Activated naive CD8-positive, alpha-beta T cell (primary cell): ENCODE results near the gene KIAA0319L.
A peak's percentile ranks its signal among the peaks of the same experiment; 100 is the strongest.

Experiments used
- H3K27ac Mint-ChIP-seq: one replicate; pipeline ENCODE4 v1.8.0; 2021; ENCODE audit warnings: mixed read lengths
- H3K27me3 Mint-ChIP-seq: one replicate; pipeline ENCODE4 v1.8.0; 2021; ENCODE audit warnings: mixed read lengths
- H3K36me3 Mint-ChIP-seq: one replicate; pipeline ENCODE4 v1.8.0; 2021; ENCODE audit warnings: mixed read lengths
- H3K4me1 Mint-ChIP-seq: one replicate; pipeline ENCODE4 v1.8.0; 2021; ENCODE audit warnings: low read depth, mixed read lengths
- H3K4me3 Mint-ChIP-seq: one replicate; pipeline ENCODE4 v1.8.0; 2021; ENCODE audit warnings: mild to moderate bottlenecking, mixed read lengths
- H3K9me3 Mint-ChIP-seq: one replicate; pipeline ENCODE4 v1.8.0; 2021; ENCODE audit warnings: low read depth, mixed read lengths

Gene KIAA0319L

DNA sequence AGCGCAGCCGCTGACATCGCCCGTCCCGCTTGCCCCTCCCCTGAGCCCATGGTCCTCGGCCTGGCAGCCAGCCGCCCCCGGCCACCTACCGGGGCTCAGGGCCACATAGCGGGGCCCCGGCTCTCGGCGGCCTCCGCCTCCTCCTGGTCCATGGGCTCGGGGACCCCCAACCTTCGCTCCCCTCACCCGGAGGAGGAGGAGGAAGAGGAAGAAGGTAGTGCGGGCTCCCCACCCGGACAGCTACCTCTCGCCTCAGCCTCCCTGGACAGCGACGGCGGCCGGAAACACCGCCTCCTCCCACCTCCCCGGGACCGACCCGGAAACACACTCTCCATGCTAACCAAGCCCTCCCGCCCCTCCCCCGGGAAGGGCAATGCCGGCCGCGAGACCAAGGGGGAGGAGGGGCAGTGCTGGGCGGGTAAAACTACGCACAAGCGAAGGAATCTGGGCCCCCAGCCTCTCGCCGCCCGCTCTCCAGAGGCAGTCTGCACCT lies at the start of gene KIAA0319L:
TSS of gene KIAA0319L (minus strand) at position 286 of the 493 bp plus-strand sequence. CDS start 2,912 bp downstream, outside the sequence.
- Mint-ChIP-seq H3K9me3 (no peaks in the 10 kb centered on the region), H3K36me3 (no peaks in the 10 kb centered on the region), H3K27me3 (no peaks in the 10 kb centered on the region), H3K27ac (peak within 1 kb of the TSS; percentile 93), H3K4me3 (peak within 1 kb of the TSS; percentile 95), H3K4me1 (peaks cover 52% of the 10 kb centered on the region)

DNA sequence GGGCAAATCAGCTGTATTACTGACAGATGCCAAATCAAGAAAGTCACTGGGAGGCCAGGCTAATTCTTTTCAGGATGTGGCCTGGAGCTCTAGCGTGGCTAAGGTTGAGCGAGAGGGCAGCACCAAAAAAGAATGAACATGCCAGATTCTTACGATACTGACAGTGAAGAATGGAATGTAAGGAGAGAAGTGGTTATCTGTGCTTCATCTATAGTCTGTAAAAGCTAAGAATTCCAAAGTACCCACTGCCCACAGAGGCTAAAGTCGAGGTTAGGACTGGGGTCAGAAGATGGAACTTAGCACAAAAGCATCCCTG lies 48.6 kb upstream of the KIAA0319L start:
- Mint-ChIP-seq H3K36me3 (peaks cover 14% of the 10 kb centered on the region), H3K27me3 (no peaks in the 10 kb centered on the region), H3K4me1 (peaks cover 13% of the 10 kb centered on the region), H3K27ac (no peak overlapping the region), H3K4me3 (no peak overlapping the region), H3K9me3 (no peaks in the 10 kb centered on the region)

DNA sequence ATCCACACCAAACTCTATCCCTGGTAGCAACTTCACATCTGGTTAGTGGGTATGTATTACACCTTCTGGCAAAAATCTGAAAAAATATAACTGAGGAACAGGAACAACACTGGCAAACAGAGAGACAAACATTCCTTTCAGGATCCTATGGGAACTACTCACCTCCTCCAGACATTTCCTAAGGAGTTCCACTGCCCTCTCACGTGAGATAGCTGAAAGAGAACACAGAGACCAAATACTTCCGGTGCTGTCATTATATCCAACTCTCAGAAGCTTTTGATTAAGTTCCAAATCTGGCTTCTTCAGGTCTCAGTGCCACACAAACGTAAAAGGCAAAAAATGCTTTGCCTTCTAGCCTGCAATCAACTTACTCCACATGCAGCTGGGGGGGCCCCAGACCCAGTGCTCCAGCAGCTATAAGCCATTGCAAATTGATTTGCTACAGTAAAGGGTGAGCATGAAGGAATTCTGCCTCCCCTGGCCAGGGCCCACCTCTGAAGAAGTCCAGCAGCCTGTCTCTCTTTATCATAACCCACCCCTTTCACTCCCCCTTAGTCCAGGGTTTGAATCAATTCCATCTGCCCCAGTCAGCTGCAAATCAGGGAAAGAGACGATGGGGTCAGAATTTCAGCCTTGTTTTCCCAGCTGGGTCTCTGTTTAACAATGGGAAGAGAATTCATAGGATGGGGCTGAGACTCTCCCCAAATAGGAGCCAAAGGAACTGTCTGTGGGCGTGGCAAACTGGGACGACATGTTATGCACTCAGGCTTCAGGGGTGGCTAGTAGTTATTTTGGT lies 48.1 kb upstream of the KIAA0319L start:
- Mint-ChIP-seq H3K36me3 (peaks cover 14% of the 10 kb centered on the region), H3K27ac (no peak overlapping the region), H3K4me1 (peaks cover 13% of the 10 kb centered on the region), H3K4me3 (no peak overlapping the region), H3K9me3 (no peaks in the 10 kb centered on the region), H3K27me3 (no peaks in the 10 kb centered on the region)

DNA sequence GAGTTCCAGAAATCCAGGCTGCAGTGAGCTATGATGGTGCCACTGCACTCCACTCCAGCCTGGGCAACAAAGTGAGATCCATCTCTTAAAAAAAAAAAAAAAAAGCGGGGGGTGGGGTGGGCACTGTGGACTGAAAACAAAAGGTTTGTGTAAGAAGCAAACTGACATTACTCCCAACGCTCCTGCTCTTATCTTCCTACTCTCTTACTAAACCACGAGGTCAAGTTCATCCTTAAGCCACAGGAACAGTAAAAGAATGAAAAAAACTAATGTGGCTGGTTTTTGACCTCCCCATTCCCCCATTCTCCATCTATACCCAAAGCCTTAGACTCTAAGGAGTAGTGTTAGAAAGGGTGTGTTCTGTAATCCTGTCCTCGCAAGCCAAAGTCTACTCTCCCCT lies 46.7 kb upstream of the KIAA0319L start:
- H3K4me3 Mint-ChIP-seq = no peak overlapping the region
- H3K9me3 Mint-ChIP-seq = no peaks in the 10 kb centered on the region
- H3K4me1 Mint-ChIP-seq = peaks cover 13% of the 10 kb centered on the region
- no peaks in the 10 kb centered on the region for H3K27me3 Mint-ChIP-seq
- H3K36me3 Mint-ChIP-seq = peaks cover 11% of the 10 kb centered on the region
- no peak overlapping the region for H3K27ac Mint-ChIP-seq

- Mint-ChIP-seq H3K4me1 (peaks cover 13% of the 10 kb centered on the region), H3K27ac (no peak overlapping the region), H3K4me3 (no peak overlapping the region), H3K9me3 (no peaks in the 10 kb centered on the region), H3K27me3 (no peaks in the 10 kb centered on the region), H3K36me3 (peaks cover 10% of the 10 kb centered on the region)
Measured at GRCh38 chr1:35603468-35603867, 46.3 kb upstream of the KIAA0319L start.

DNA sequence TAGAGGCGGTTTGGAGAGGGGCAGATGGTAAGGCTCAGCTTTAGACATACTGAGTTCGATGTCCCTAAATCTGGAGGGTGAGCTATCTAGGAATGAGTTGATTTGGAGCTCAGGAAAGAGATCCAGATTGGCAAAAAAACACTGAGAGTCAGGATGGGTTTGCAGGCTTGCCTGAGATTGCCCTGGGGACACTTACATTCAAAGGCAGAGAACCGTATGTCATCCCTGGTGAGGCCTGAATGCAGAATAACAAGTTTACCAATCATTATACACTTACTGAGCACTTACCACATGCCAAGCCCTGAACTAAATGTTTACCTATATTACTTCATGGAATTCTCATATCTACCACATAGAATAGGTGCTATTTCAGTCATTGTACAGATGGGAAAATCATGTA lies 43.4 kb upstream of the KIAA0319L start:
- peaks cover 6% of the 10 kb centered on the region for H3K36me3 Mint-ChIP-seq
- no peaks in the 10 kb centered on the region for H3K9me3 Mint-ChIP-seq
- H3K27ac Mint-ChIP-seq = no peak overlapping the region
- H3K27me3 Mint-ChIP-seq = no peaks in the 10 kb centered on the region
- H3K4me1 Mint-ChIP-seq = no peaks in the 10 kb centered on the region
- no peak overlapping the region for H3K4me3 Mint-ChIP-seq

DNA sequence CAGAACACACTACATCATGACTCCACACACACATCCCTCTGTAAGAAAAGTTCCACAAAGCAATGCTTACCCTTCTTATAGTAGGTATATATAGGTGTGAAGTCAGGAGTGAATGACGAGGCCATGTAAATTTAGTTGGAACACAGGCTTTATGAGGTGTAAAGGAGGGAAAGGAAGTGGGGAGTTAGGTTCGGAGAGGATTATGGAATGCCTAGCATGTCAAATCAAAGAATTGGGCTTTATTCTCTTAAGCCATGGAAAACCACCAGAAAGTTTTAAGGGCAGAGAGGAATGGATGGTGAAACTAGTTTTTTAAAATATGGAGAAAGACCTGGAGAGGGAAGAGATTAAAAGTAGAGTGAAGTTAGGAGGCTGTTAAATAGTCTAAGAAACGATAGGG lies 42.2 kb upstream of the KIAA0319L start:
- Mint-ChIP-seq H3K9me3 (no peaks in the 10 kb centered on the region), H3K27ac (no peak overlapping the region), H3K27me3 (no peaks in the 10 kb centered on the region), H3K36me3 (peaks cover 6% of the 10 kb centered on the region), H3K4me3 (no peak overlapping the region), H3K4me1 (no peaks in the 10 kb centered on the region)

DNA sequence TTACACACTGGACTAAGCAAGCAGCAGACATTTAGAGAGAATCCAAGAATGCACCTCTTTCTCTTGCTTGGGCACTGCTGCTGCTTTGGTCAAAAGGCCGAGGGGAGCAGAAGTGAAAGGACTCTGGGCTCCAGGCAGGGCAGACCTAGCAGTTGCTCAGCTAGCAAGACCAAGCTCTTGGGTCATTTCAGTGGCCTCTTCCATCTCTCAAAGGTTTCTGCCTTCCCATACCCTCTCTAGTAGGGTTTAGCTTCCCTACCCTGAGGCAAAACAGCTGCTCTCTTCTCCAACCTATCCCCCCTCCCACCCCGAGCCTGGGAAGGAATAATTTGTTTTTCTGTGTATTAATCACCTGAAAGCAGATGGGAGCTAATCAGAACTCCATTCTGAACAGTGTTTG lies 41.7 kb upstream of the KIAA0319L start:
- peaks cover 6% of the 10 kb centered on the region for H3K36me3 Mint-ChIP-seq

DNA sequence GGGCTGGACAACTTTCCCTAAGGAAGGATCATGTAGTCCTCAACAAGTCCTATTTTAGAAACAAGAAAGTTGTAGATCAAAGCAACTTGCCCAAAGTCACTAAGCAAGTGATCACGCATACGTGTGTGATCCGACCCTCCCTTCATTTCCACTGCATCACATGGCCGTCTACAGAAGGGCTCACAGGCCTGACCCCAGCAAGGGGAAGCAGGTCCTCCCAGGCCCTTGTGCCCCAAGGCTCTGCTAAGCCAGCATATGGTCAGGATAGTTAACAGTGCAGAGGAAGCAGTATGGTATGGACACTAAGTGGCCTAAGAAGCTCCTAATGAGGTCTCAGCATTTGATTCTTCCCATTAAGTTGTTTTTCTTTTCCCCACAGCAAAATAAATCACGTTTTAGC lies 40.7 kb upstream of the KIAA0319L start:
- H3K9me3 Mint-ChIP-seq = no peaks in the 10 kb centered on the region
- H3K4me3 Mint-ChIP-seq = no peak overlapping the region
- peaks cover 6% of the 10 kb centered on the region for H3K36me3 Mint-ChIP-seq
- H3K4me1 Mint-ChIP-seq = peaks cover 11% of the 10 kb centered on the region
- H3K27ac Mint-ChIP-seq = no peak overlapping the region
- H3K27me3 Mint-ChIP-seq = no peaks in the 10 kb centered on the region

More for the DNA sequence above, 41.7 kb upstream of the KIAA0319L start:
- H3K27me3 Mint-ChIP-seq = no peaks in the 10 kb centered on the region
- H3K27ac Mint-ChIP-seq = no peak overlapping the region
- peaks cover under 1% of the 10 kb centered on the region for H3K4me1 Mint-ChIP-seq
- H3K9me3 Mint-ChIP-seq = no peaks in the 10 kb centered on the region
- no peak overlapping the region for H3K4me3 Mint-ChIP-seq

DNA sequence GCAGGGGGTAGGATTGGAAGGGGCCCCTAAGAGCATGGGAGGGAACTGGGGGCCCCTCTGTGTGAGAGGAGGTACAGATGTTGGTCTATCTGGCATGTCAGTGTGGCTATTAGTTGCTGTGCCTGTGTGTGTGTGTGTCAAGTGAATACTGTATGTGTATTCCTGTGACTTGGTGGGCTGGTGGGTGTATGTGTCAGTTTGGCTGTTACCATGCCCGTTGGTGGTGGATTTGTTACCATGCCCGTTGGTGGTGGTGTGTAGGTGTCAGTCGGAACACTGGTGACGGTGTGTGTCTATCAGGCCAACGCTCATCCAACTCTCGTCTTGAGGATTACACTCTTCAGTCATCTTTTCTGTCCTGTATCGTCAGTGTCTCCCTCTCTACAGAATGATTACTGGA lies 38.5 kb upstream of the KIAA0319L start:
- Mint-ChIP-seq H3K4me1 (peaks cover 17% of the 10 kb centered on the region), H3K4me3 (no peak overlapping the region), H3K36me3 (peaks cover 9% of the 10 kb centered on the region), H3K27me3 (no peaks in the 10 kb centered on the region), H3K27ac (no peak overlapping the region), H3K9me3 (no peaks in the 10 kb centered on the region)

DNA sequence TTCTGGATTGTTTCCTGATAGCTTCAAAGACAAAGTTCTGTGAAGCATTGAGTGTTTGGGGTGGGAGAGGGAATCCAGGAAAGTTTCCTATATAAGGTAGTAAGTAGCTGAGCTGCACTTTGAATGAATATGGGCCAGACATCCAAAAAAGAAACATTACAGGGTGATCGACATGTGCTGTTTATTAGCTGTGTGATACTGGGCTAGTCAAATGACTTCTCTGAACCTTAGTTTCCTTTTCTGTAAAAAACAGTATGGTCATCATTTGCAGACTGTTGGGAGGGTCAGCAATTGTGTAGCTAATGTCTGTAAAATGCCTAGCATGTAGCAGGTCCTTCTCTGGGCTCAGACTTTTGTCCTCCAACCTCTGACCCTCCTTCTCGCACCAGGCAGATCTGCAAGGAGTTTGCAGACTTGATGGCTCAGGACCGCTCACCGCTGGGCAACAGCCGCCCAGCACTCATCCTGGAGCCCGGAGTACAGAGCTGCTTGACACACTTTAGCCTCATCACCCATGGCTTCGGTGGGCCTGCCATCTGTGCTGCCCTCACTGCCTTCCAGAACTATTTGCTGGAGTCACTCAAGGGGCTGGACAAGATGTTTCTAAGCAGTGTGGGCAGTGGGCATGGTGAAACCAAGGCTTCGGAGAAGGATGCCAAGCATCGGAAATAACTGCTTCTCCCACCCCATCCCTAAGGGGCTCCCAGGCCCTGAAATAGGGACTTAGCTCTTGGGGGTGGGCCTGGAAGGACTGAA lies 37.0 kb upstream of the KIAA0319L start:
- no peak overlapping the region for H3K27ac Mint-ChIP-seq
- no peaks in the 10 kb centered on the region for H3K9me3 Mint-ChIP-seq
- H3K27me3 Mint-ChIP-seq = no peaks in the 10 kb centered on the region
- peaks cover 17% of the 10 kb centered on the region for H3K4me1 Mint-ChIP-seq
- no peak overlapping the region for H3K4me3 Mint-ChIP-seq
- peaks cover 13% of the 10 kb centered on the region for H3K36me3 Mint-ChIP-seq

DNA sequence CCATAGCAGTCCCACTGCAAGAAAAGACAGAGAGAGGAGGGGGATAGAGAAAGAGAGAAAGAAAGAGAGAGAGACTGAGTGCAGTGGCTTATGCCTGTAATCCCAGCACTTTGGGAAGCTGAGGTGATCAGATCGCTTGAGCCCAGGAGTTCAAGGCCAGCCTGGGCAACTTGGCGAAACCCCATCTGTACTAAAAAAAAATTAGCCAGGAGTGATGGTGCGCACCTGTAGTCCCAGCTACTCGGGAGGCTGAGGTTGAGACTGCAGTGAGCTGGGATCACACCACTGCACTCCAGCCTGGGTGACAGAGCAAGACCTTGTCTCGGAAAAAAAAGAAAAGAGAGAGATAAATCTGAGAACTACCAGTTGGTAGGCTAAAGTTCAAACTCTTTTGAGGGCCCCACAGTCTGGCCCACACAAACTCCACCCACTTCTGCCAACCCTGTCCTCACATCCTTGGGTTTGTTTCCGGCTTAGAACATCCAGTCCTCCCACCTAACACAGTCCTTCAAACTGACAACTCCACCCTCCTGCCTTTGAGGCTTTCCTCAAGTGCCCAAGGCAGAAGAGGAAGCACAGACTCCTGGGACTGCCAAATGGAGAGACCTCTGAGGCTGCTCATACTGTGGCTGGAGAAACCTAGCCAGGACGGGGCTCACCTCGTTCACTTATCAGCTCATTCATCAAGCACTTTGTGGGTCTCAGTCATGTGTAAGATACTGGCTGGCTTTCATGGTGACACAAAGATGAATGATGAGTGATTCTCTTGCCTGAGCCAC lies 36.0 kb upstream of the KIAA0319L start:
- H3K27ac Mint-ChIP-seq = peak overlapping the region; percentile 61
- peaks cover 13% of the 10 kb centered on the region for H3K36me3 Mint-ChIP-seq
- peaks cover 17% of the 10 kb centered on the region for H3K4me1 Mint-ChIP-seq
- H3K4me3 Mint-ChIP-seq = no peak overlapping the region
- H3K9me3 Mint-ChIP-seq = no peaks in the 10 kb centered on the region
- H3K27me3 Mint-ChIP-seq = no peaks in the 10 kb centered on the region

GRCh38 chr1:35591211-35591610 lies 34.0 kb upstream of the KIAA0319L start:
- Mint-ChIP-seq H3K27ac (no peak overlapping the region), H3K27me3 (no peaks in the 10 kb centered on the region), H3K4me3 (no peak overlapping the region), H3K4me1 (peaks cover 17% of the 10 kb centered on the region), H3K36me3 (peaks cover 13% of the 10 kb centered on the region), H3K9me3 (no peaks in the 10 kb centered on the region)

DNA sequence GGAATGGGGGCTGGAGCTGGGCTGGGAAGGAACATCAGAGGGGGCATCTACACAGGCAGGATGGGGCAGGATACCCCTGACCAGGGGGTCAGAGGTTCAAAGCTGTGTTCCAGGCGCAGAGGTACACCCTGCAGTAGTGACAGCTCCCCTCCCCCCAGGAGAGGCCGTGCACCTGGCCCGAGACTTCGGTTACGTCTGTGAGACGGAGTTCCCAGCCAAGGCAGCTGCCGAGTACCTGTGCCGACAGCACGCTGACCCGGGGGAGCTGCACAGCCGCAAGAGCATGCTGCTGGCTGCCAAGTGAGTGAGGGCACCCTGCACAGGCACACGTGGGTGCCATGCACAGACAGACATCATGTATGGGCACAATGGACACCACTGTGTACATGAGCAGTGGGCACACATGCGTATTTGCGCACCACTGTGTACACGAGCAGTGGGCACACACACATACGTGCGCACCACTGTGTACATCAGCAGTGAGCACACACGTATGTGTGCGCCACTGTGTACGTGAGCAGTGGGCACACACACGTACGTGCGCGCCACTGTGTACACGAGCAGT lies 33.4 kb upstream of the KIAA0319L start:
- Mint-ChIP-seq H3K36me3 (peaks cover 7% of the 10 kb centered on the region), H3K27ac (no peak overlapping the region), H3K4me3 (no peak overlapping the region), H3K27me3 (no peaks in the 10 kb centered on the region), H3K9me3 (no peaks in the 10 kb centered on the region), H3K4me1 (peaks cover 17% of the 10 kb centered on the region)
